Measurements from ENCODE around the gene EP400. TPM values are rescaled to one million over a fixed set of nuclear protein-coding genes. Genes with fewer than 3 reads are reported as not detected.

The EP400 gene
- total and polyA plus RNA-seq, 9 of the 15 experiments (the other 6 are each of a cell fraction or from before 2014, with no cell fraction given), result 4.5 to 58.0 (median 7.0) TPM

DNA sequence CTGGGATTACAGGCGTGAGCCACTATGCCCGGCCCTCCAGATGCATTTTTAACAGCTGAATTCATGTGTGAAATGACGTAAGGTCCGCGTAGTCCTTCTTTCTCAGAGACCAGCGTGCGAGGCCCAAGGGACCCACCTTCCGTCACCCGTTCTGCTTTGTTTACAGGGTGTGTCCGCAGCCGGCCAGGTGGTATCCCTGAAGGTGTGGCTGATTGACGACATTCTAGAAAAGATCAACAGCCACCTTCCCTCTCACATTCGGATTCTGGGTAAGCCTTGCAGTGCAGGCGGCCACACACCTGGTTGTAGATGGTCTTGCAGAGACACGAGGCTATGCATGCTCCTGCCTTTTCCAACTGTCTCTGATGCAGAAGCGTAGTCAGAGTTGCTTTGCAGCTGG lies 10.7 kb upstream of the EP400 start:
- Histone ChIP-seq H3K79me2 (ENCODE audit: control insufficient read depth, insufficient read depth, low read length) (peaks cover 4% of the 10 kb centered on the region; the same call in 2 of the 3 replicates), H4K20me1 (replicated peaks; ENCODE audit: control insufficient read depth, insufficient read depth, low read length) (no peaks in the 10 kb centered on the region), H3K4me3 (no peak overlapping the region), H3K9me1 (ENCODE audit: control insufficient read depth, insufficient read depth, low read length) (no peaks in the 10 kb centered on the region), H3K27ac (ENCODE audit: extremely low read depth, low read depth, low read length) (no peak overlapping the region), H3K4me2 (ENCODE audit: insufficient read depth, low read length) (no peak overlapping the region), H3K9me3 (replicated peaks; ENCODE audit: control insufficient read depth, insufficient read depth, low read depth, low read length) (no peaks in the 10 kb centered on the region), H3K27me3 (ENCODE audit: control insufficient read depth in 2 of 2, insufficient read depth in 2 of 2, low read length in 2 of 2) (no peaks in the 10 kb centered on the region), H3K36me3 (ENCODE audit: control insufficient read depth, insufficient read depth, low read length) (peaks cover 88% of the 10 kb centered on the region), H3K4me1 (replicated peaks in 1 of 2; ENCODE audit: control insufficient read depth in 2 of 2, insufficient read depth in 2 of 2, low read length in 2 of 2) (peaks cover 0 to 14% of the 10 kb centered on the region in 2 experiments; a peak in 1 of 5 replicates), H3K9ac (ENCODE audit: insufficient read depth in 1 of 2, low read depth in 2 of 2, low read length in 2 of 2) (0 out of 4 replicates have a peak overlapping the region, but pooled peaks of 1 of the 2 experiments have one; percentile 56), H2AFZ (ENCODE audit: low read depth, low read length) (no peak overlapping the region)
- DNase-seq (ENCODE audit: extremely low read depth in 1 of 4, low spot score in 3 of 4) (no peak), FAIRE-seq (no peak), ATAC-seq (no peak)
- no TSS peak for BruUV-seq (replicated peaks)
- 93% methylated on average over 14 of the region's 16 CpGs for WGBS (ENCODE audit: insufficient coverage, low coverage, missing lambda C conversion rate)
- ChIA-PET POLR2A (interaction anchor here (1.3 kb wide), 1 partner anchor 9 kb away, joined by 5 read pairs; no protein-coding TSS in a partner anchor), CTCF (ENCODE audit: low intra/inter-chr PET ratio) (no interaction called here)
- intact Hi-C loops (cut with micrococcal nuclease), result no loop called here
- TF ChIP-seq POLR2G (IDR thresholded peaks at IDR 0.05; ENCODE audit: low read depth, low read length), result peak; percentile 48
- TF ChIP-seq ZSCAN32 (CRISPR knock-in tag; IDR thresholded peaks at IDR 0.05), result no peak
- in situ Hi-C loops (cut with MboI), result no loop called here

DNA sequence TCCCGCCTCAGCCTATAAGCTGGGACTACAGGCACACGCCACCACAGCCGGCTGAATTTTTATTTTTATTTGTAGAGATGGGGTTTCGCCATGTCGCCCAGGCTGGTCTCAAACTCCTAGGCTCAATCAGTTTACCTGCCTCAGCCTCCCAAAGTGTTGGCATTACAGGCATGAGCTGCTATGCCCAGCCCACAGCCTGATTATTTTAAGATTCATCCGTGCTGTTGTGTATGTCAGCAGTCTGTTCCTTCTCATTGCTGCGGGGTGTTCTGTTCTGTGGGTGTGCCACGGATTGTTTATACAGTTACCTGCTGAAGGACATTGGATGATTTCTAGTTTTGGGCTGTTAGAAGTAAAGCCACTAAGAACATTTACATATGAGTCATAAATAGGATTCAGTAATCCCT lies 9.6 kb upstream of the EP400 start:
- POLR2A ChIA-PET, result interaction anchor here (1.6 kb wide), 1 partner anchor 10 kb away, joined by 4 read pairs; no protein-coding TSS in a partner anchor
- Histone ChIP-seq H3K4me3 (no peak overlapping the region), H2AFZ (ENCODE audit: low read depth, low read length) (no peak overlapping the region), H3K36me3 (ENCODE audit: control insufficient read depth, insufficient read depth, low read length) (peaks cover 85% of the 10 kb centered on the region), H3K79me2 (ENCODE audit: control insufficient read depth, insufficient read depth, low read length) (peaks cover 4% of the 10 kb centered on the region; the same call in 2 of the 3 replicates), H3K9ac (ENCODE audit: insufficient read depth in 1 of 2, low read depth in 2 of 2, low read length in 2 of 2) (no peak overlapping the region), H3K27me3 (ENCODE audit: control insufficient read depth in 2 of 2, insufficient read depth in 2 of 2, low read length in 2 of 2) (no peaks in the 10 kb centered on the region), H4K20me1 (replicated peaks; ENCODE audit: control insufficient read depth, insufficient read depth, low read length) (no peaks in the 10 kb centered on the region), H3K4me2 (ENCODE audit: insufficient read depth, low read length) (no peak overlapping the region), H3K9me3 (replicated peaks; ENCODE audit: control insufficient read depth, insufficient read depth, low read depth, low read length) (no peaks in the 10 kb centered on the region), H3K27ac (ENCODE audit: extremely low read depth, low read depth, low read length) (no peak overlapping the region), H3K9me1 (ENCODE audit: control insufficient read depth, insufficient read depth, low read length) (no peaks in the 10 kb centered on the region), H3K4me1 (replicated peaks in 1 of 2; ENCODE audit: control insufficient read depth in 2 of 2, insufficient read depth in 2 of 2, low read length in 2 of 2) (peaks cover 0 to 23% of the 10 kb centered on the region in 2 experiments; a peak in 2 of 5 replicates)
- TF ChIP-seq CHD1 (IDR thresholded peaks at IDR 0.05; ENCODE audit: low read length) (no peak), FOXA1 (IDR thresholded peaks at IDR 0.05; ENCODE audit: borderline replicate concordance) (no peak), ETS2 (tag; IDR thresholded peaks at IDR 0.05; ENCODE audit: borderline replicate concordance, poor library complexity, severe bottlenecking) (no peak), KDM1A (IDR thresholded peaks at IDR 0.05) (no peak), SP2 (IDR thresholded peaks at IDR 0.05; ENCODE audit: extremely low read depth, low read depth, low read length, poor library complexity, severe bottlenecking) (no peak), KLF1 (tag; IDR thresholded peaks at IDR 0.05) (no peak)
- TF ChIP-seq, protein P1, sequence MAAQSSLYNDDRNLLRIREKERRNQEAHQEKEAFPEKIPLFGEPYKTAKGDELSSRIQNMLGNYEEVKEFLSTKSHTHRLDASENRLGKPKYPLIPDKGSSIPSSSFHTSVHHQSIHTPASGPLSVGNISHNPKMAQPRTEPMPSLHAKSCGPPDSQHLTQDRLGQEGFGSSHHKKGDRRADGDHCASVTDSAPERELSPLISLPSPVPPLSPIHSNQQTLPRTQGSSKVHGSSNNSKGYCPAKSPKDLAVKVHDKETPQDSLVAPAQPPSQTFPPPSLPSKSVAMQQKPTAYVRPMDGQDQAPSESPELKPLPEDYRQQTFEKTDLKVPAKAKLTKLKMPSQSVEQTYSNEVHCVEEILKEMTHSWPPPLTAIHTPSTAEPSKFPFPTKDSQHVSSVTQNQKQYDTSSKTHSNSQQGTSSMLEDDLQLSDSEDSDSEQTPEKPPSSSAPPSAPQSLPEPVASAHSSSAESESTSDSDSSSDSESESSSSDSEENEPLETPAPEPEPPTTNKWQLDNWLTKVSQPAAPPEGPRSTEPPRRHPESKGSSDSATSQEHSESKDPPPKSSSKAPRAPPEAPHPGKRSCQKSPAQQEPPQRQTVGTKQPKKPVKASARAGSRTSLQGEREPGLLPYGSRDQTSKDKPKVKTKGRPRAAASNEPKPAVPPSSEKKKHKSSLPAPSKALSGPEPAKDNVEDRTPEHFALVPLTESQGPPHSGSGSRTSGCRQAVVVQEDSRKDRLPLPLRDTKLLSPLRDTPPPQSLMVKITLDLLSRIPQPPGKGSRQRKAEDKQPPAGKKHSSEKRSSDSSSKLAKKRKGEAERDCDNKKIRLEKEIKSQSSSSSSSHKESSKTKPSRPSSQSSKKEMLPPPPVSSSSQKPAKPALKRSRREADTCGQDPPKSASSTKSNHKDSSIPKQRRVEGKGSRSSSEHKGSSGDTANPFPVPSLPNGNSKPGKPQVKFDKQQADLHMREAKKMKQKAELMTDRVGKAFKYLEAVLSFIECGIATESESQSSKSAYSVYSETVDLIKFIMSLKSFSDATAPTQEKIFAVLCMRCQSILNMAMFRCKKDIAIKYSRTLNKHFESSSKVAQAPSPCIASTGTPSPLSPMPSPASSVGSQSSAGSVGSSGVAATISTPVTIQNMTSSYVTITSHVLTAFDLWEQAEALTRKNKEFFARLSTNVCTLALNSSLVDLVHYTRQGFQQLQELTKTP (IDR thresholded peaks at IDR 0.05; ENCODE audit: low read depth in 1 of 2, partially characterized antibody in 2 of 2), result no peak
- ATAC-seq (no peak), DNase-seq (ENCODE audit: extremely low read depth in 1 of 4, low spot score in 3 of 4) (no peak), FAIRE-seq (no peak)
- WGBS (ENCODE audit: insufficient coverage, low coverage, missing lambda C conversion rate), result 92% methylated on average over 8 of the region's 8 CpGs
- BruUV-seq (replicated peaks), result no TSS peak
- intact Hi-C loops (cut with micrococcal nuclease), result no loop called here
- CTCF ChIA-PET (ENCODE audit: low intra/inter-chr PET ratio), result no interaction called here
- in situ Hi-C loops (cut with MboI), result no loop called here
